ENCODE measurements around the gene PHYHIPL. TPM values are rescaled to one million over a fixed set of nuclear protein-coding genes. Genes with fewer than 3 reads are reported as not detected.

Gene PHYHIPL
- total and polyA plus RNA-seq, 7 experiments from 2014 or later: not detected

- CTCF ChIA-PET: no interaction called here
- Histone ChIP-seq H3K9me3 (ENCODE audit: control insufficient read depth in 2 of 3, low read length in 3 of 3) (no peaks in the 10 kb centered on the region), H3K4me3 (ENCODE audit: low read length) (no peak overlapping the region), H3K27me3 (ENCODE audit: control insufficient read depth in 2 of 2, insufficient read depth in 2 of 2, low read length in 2 of 2) (no peaks in the 10 kb centered on the region), H3K36me3 (ENCODE audit: control insufficient read depth in 2 of 3, insufficient read depth in 3 of 3, low read length in 3 of 3) (no peaks in the 10 kb centered on the region), H3K4me1 (ENCODE audit: control insufficient read depth in 2 of 2, insufficient read depth in 2 of 2, low read length in 2 of 2) (no peaks in the 10 kb centered on the region), H3K27ac (ENCODE audit: low read depth, low read length) (no peak overlapping the region)
- Mint-ChIP-seq H3K4me1 (peaks cover 0 to 5% (median 3%) of the 10 kb centered on the region in 7 donors), H3K27me3 (peaks cover 11 to 25% (median 22%) of the 10 kb centered on the region in 5 donors), H3K4me3 (no peak overlapping the region), H3K9me3 (peaks cover 0 to 21% (median 8%) of the 10 kb centered on the region in 11 donors), H3K36me3 (peaks cover 0 to 4% (median 0%) of the 10 kb centered on the region in 5 donors), H3K27ac (no peak overlapping the region)
- POLR2A ChIA-PET: no interaction called here
- no peak for DNase-seq
- intact Hi-C loops (cut with micrococcal nuclease): no loop called here
- no peak for ATAC-seq
These were observed 3.9 kb upstream of the PHYHIPL start for GRCh38 chr10:59172567-59172966.

GRCh38 chr10:59173414-59173813 is 3.0 kb upstream of the PHYHIPL start:
- no peaks in the 10 kb centered on the region for H3K27me3 ChIP-seq (ENCODE audit: control insufficient read depth in 2 of 2, insufficient read depth in 2 of 2, low read length in 2 of 2)
- ChIA-PET CTCF (no interaction called here), POLR2A (no interaction called here)
- ATAC-seq (no peak), DNase-seq (no peak)
- H3K36me3 ChIP-seq (ENCODE audit: control insufficient read depth in 2 of 3, insufficient read depth in 3 of 3, low read length in 3 of 3): no peaks in the 10 kb centered on the region
- H3K4me1 ChIP-seq (ENCODE audit: control insufficient read depth in 2 of 2, insufficient read depth in 2 of 2, low read length in 2 of 2): no peaks in the 10 kb centered on the region
- Mint-ChIP-seq H3K4me3 (no peak overlapping the region), H3K27me3 (peaks cover 12 to 28% (median 25%) of the 10 kb centered on the region in 5 donors), H3K27ac (no peak overlapping the region), H3K36me3 (peaks cover 0 to 4% (median 0%) of the 10 kb centered on the region in 5 donors), H3K4me1 (peaks cover 0 to 5% (median 3%) of the 10 kb centered on the region in 7 donors), H3K9me3 (peaks cover 0 to 16% (median 8%) of the 10 kb centered on the region in 11 donors)
- no peak overlapping the region for H3K27ac ChIP-seq (ENCODE audit: low read depth, low read length)
- intact Hi-C loops (cut with micrococcal nuclease): no loop called here
- H3K4me3 ChIP-seq (ENCODE audit: low read length): no peak overlapping the region
- H3K9me3 ChIP-seq (ENCODE audit: control insufficient read depth in 2 of 3, low read length in 3 of 3): no peaks in the 10 kb centered on the region

GRCh38 chr10:59175538-59176240 is 754 bp upstream of the PHYHIPL start:
- Histone ChIP-seq H3K4me3 (ENCODE audit: low read length) (no peak overlapping the region), H3K9me3 (ENCODE audit: control insufficient read depth in 2 of 3, low read length in 3 of 3) (no peaks in the 10 kb centered on the region), H3K4me1 (ENCODE audit: control insufficient read depth in 2 of 2, insufficient read depth in 2 of 2, low read length in 2 of 2) (no peaks in the 10 kb centered on the region), H3K36me3 (ENCODE audit: control insufficient read depth in 2 of 3, insufficient read depth in 3 of 3, low read length in 3 of 3) (no peaks in the 10 kb centered on the region), H3K27me3 (ENCODE audit: control insufficient read depth in 2 of 2, insufficient read depth in 2 of 2, low read length in 2 of 2) (no peaks in the 10 kb centered on the region), H3K27ac (ENCODE audit: low read depth, low read length) (no peak overlapping the region)
- no peak overlapping the region for H3K4me3 Mint-ChIP-seq
- ChIA-PET CTCF (no interaction called here), POLR2A (no interaction called here)
- peaks cover 0 to 4% (median 0%) of the 10 kb centered on the region in 5 donors for H3K36me3 Mint-ChIP-seq
- intact Hi-C loops (cut with micrococcal nuclease): no loop called here
- peaks cover 0 to 16% (median 6%) of the 10 kb centered on the region in 11 donors for H3K9me3 Mint-ChIP-seq
- DNase-seq: no peak
- H3K27me3 Mint-ChIP-seq: peaks cover 12 to 28% (median 27%) of the 10 kb centered on the region in 5 donors
- no peak overlapping the region for H3K27ac Mint-ChIP-seq
- peaks cover 0 to 5% (median 3%) of the 10 kb centered on the region in 7 donors for H3K4me1 Mint-ChIP-seq
- ATAC-seq: no peak

GRCh38 chr10:59177031-59177797 is 771 bp downstream of the PHYHIPL start:
- Mint-ChIP-seq H3K27me3 (peaks cover 12 to 28% (median 27%) of the 10 kb centered on the region in 5 donors), H3K4me1 (peaks cover 0 to 5% (median 3%) of the 10 kb centered on the region in 7 donors), H3K36me3 (peaks cover 0 to 4% (median 0%) of the 10 kb centered on the region in 5 donors), H3K9me3 (peaks cover 0 to 16% (median 6%) of the 10 kb centered on the region in 11 donors), H3K27ac (peak overlapping the region in 1 of 9 donors; percentile 49), H3K4me3 (peak overlapping the region in 2 of 10 donors; percentile 28 to 44)
- H3K4me1 ChIP-seq (ENCODE audit: control insufficient read depth in 2 of 2, insufficient read depth in 2 of 2, low read length in 2 of 2): no peaks in the 10 kb centered on the region
- no peaks in the 10 kb centered on the region for H3K36me3 ChIP-seq (ENCODE audit: control insufficient read depth in 2 of 3, insufficient read depth in 3 of 3, low read length in 3 of 3)
- ATAC-seq (no peak), DNase-seq (no peak)
- H3K27ac ChIP-seq (ENCODE audit: low read depth, low read length): no peak overlapping the region
- no peaks in the 10 kb centered on the region for H3K9me3 ChIP-seq (ENCODE audit: control insufficient read depth in 2 of 3, low read length in 3 of 3)
- intact Hi-C loops (cut with micrococcal nuclease): no loop called here
- no peak overlapping the region for H3K4me3 ChIP-seq (ENCODE audit: low read length)
- ChIA-PET CTCF (no interaction called here), POLR2A (no interaction called here)
- no peaks in the 10 kb centered on the region for H3K27me3 ChIP-seq (ENCODE audit: control insufficient read depth in 2 of 2, insufficient read depth in 2 of 2, low read length in 2 of 2)

- Mint-ChIP-seq H3K4me3 (peak overlapping the region in 1 of 10 donors; percentile 44), H3K36me3 (peaks cover 0 to 4% (median 0%) of the 10 kb centered on the region in 5 donors), H3K27ac (no peak overlapping the region), H3K9me3 (peaks cover 0 to 16% (median 6%) of the 10 kb centered on the region in 11 donors), H3K27me3 (peaks cover 12 to 28% (median 27%) of the 10 kb centered on the region in 5 donors), H3K4me1 (peaks cover 0 to 5% (median 3%) of the 10 kb centered on the region in 7 donors)
- Histone ChIP-seq H3K9me3 (ENCODE audit: control insufficient read depth in 2 of 3, low read length in 3 of 3) (no peaks in the 10 kb centered on the region), H3K36me3 (ENCODE audit: control insufficient read depth in 2 of 3, insufficient read depth in 3 of 3, low read length in 3 of 3) (no peaks in the 10 kb centered on the region), H3K4me3 (ENCODE audit: low read length) (no peak overlapping the region), H3K27ac (ENCODE audit: low read depth, low read length) (no peak overlapping the region), H3K27me3 (ENCODE audit: control insufficient read depth in 2 of 2, insufficient read depth in 2 of 2, low read length in 2 of 2) (no peaks in the 10 kb centered on the region), H3K4me1 (ENCODE audit: control insufficient read depth in 2 of 2, insufficient read depth in 2 of 2, low read length in 2 of 2) (no peaks in the 10 kb centered on the region)
- DNase-seq (no peak), ATAC-seq (no peak)
- intact Hi-C loops (cut with micrococcal nuclease): no loop called here
- ChIA-PET CTCF (no interaction called here), POLR2A (no interaction called here)
These were observed 1.4 kb downstream of the PHYHIPL start for GRCh38 chr10:59177836-59178235.

GRCh38 chr10:59179068-59179467 is 2.6 kb downstream of the PHYHIPL start:
- H3K9me3 Mint-ChIP-seq: peaks cover 0 to 12% (median 6%) of the 10 kb centered on the region in 11 donors
- no peak overlapping the region for H3K27ac Mint-ChIP-seq
- ChIA-PET CTCF (no interaction called here), POLR2A (no interaction called here)
- Histone ChIP-seq H3K4me1 (ENCODE audit: control insufficient read depth in 2 of 2, insufficient read depth in 2 of 2, low read length in 2 of 2) (no peaks in the 10 kb centered on the region), H3K27me3 (ENCODE audit: control insufficient read depth in 2 of 2, insufficient read depth in 2 of 2, low read length in 2 of 2) (no peaks in the 10 kb centered on the region), H3K9me3 (ENCODE audit: control insufficient read depth in 2 of 3, low read length in 3 of 3) (no peaks in the 10 kb centered on the region), H3K4me3 (ENCODE audit: low read length) (no peak overlapping the region), H3K27ac (ENCODE audit: low read depth, low read length) (no peak overlapping the region), H3K36me3 (ENCODE audit: control insufficient read depth in 2 of 3, insufficient read depth in 3 of 3, low read length in 3 of 3) (no peaks in the 10 kb centered on the region)
- ATAC-seq: no peak
- no peak for DNase-seq
- peaks cover 0 to 5% (median 3%) of the 10 kb centered on the region in 7 donors for H3K4me1 Mint-ChIP-seq
- peaks cover 12 to 28% (median 26%) of the 10 kb centered on the region in 5 donors for H3K27me3 Mint-ChIP-seq
- intact Hi-C loops (cut with micrococcal nuclease): no loop called here
- peaks cover 0 to 4% (median 0%) of the 10 kb centered on the region in 5 donors for H3K36me3 Mint-ChIP-seq
- no peak overlapping the region for H3K4me3 Mint-ChIP-seq
